HG03097 (cell line): Measurements from ENCODE around the gene OSCP1.
A peak's percentile ranks its signal among the peaks of the same experiment; 100 is the strongest.
"Not testable (repeated sequence)": the region's sequence is repeated elsewhere in the genome, so short reads cannot be mapped to it uniquely, and the experiment has no call there.

Experiments used
- ATAC-seq: cut with Tn5 transposase; IDR thresholded peaks from one replicate; pipeline ENCODE4 v1.9.1; 2021; ENCODE audit not compliant: unreplicated experiment, low FRiP score

The OSCP1 gene

GRCh38 chr1:36450270-36450918 lies at the start of gene OSCP1:
OSCP1 (minus strand) TSS chr1:36450451; CDS start chr1:36450369, 82 bp downstream.
- ATAC-seq = peak; percentile 95

- no peak for ATAC-seq
Measured at GRCh38 chr1:36497207-36497606, 47.0 kb upstream of the OSCP1 start.

GRCh38 chr1:36494971-36495370 lies 44.7 kb upstream of the OSCP1 start:
- no peak for ATAC-seq

GRCh38 chr1:36493524-36493923 lies 43.3 kb upstream of the OSCP1 start:
- no peak for ATAC-seq

- ATAC-seq = no peak
Measured at GRCh38 chr1:36492491-36492890, 42.2 kb upstream of the OSCP1 start.

GRCh38 chr1:36489258-36490051 lies 39.2 kb upstream of the OSCP1 start:
- not testable (repeated sequence) for ATAC-seq

- no peak for ATAC-seq
Measured at GRCh38 chr1:36487906-36488305, 37.7 kb upstream of the OSCP1 start.

GRCh38 chr1:36487336-36487725 lies 37.1 kb upstream of the OSCP1 start:
- not testable (repeated sequence) for ATAC-seq

- ATAC-seq = no peak
Measured at GRCh38 chr1:36486439-36487335, 36.4 kb upstream of the OSCP1 start.

- ATAC-seq = no peak
Measured at GRCh38 chr1:36486093-36486438, 35.8 kb upstream of the OSCP1 start.

- no peak for ATAC-seq
Measured at GRCh38 chr1:36484099-36484498, 33.8 kb upstream of the OSCP1 start.

- no peak for ATAC-seq
Measured at GRCh38 chr1:36482724-36483388, 32.6 kb upstream of the OSCP1 start, which contains the start of gene CSF3R. CSF3R (minus strand) TSS chr1:36482913; CDS start chr1:36479496, 3,417 bp downstream.

- ATAC-seq = no peak
Measured at GRCh38 chr1:36481771-36482723, 31.8 kb upstream of the OSCP1 start.

GRCh38 chr1:36481091-36481490 lies 30.8 kb upstream of the OSCP1 start:
- ATAC-seq = no peak

GRCh38 chr1:36480161-36480560 lies 29.9 kb upstream of the OSCP1 start:
- ATAC-seq = no peak

GRCh38 chr1:36479505-36480051 lies 29.3 kb upstream of the OSCP1 start:
- no peak for ATAC-seq

GRCh38 chr1:36477615-36478014 lies 27.4 kb upstream of the OSCP1 start:
- ATAC-seq = not testable (repeated sequence)

- no peak for ATAC-seq
Measured at GRCh38 chr1:36476945-36477344, 26.7 kb upstream of the OSCP1 start.
